Forelimb muscle (tissue), 1 donor: ENCODE data around the gene TMC1. TPM values are rescaled to one million over a fixed set of nuclear protein-coding genes. Genes with fewer than 3 reads are reported as not detected.

Source experiments
- DNase-seq: peaks from one replicate; pipeline ENCODE4 v3.0.0-alpha.2; 2013; ENCODE audit warnings: low read depth
- polyA plus RNA-seq: library from polyadenylated mRNA; unstranded; fragments of 120-200 nt; gene quantifications from one replicate; pipeline ENCODE4 v1.2.1, GENCODE V29; 2013; ENCODE audit not compliant: insufficient read length

The TMC1 gene
- polyA plus RNA-seq, 1 donor, result 0.59 TPM

GRCh38 chr9:72575666-72576065 lies 54.3 kb downstream of the TMC1 start:
- DNase-seq, result no peak

DNA sequence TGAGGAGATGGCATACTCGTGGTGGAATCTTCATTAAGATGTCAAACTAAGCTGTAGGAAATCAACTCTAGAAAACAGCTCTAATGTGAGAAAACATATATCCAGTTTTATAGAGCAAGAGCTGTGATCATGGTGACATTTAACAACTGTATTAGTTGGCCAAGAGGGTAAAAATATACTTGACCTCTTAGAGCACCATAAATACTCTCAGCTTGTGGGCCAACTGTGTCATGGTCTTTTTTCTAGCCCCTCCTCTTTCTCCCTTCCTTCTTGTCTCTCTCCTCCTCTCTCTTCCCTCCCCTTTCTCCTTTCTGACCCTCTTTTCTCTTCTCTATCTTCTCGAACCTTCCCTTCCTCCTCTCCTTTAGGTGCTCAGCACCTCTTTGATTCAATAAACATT lies 54.7 kb downstream of the TMC1 start:
- no peak for DNase-seq

GRCh38 chr9:72577212-72577753 lies 55.9 kb downstream of the TMC1 start:
- DNase-seq, result no peak

DNA sequence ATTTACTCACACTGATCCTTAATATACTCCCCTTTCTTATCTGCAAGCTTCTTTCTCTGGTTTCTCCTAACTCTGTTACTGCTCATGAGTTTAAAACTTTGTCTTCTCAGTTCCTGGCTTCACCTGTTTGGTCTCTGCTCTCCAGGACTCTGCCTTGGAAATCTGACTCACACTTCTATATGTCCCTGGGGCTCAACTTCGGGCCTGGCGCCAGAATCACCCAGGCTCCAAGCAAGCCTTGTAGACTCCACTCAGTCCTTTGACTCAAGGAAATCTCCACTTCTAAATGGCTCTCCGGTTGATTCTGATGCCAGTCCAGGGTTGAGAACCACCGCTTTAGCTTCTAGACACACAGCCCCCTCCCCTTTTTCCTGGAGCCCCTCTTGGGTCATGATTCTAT lies 57.8 kb downstream of the TMC1 start:
- DNase-seq, result no peak

GRCh38 chr9:72579880-72580550 lies 58.6 kb downstream of the TMC1 start:
- no peak for DNase-seq

DNA sequence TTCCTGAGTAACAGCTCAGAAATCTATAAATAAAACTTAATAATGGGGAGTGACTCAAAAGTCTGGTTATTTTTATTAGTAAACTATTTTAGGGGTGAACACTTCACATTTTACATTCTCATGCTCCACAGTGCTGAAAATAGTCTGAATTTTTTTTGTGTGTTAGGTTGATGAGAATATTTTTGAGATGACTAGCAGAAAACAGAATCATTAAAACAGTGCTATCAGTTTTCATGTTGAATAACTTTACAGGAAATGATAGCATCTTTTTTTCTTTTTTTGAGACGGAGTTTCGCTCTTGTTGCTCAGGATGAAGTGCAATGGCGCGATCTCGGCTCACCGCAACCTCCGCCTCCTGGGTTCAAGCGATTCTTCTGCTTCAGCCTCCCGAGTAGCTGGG lies 60.3 kb downstream of the TMC1 start:
- no peak for DNase-seq

DNA sequence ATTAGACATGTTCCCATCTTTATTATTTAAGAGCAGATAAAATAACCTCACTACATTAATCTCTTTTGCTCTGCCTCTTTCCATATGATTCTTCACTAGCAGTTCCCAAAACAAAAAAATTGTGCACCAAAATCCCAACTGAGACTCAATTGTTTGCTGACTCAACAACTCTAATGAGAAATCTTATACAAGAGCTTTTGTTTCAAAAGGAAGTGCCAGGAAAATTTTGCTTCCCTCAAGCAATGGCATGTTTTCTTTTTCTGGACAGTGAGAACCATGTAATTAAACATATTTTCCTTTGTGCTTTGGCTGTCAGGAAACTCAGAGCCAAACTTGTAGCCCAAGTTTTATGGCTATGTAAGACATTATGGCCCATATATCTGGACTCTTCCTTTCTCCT lies 62.0 kb downstream of the TMC1 start:
- no peak for DNase-seq

- no peak for DNase-seq
Observed at GRCh38 chr9:72586388-72587130, 65.2 kb downstream of the TMC1 start.

- DNase-seq, result no peak
Observed at GRCh38 chr9:72588336-72588735, 66.9 kb downstream of the TMC1 start.

DNA sequence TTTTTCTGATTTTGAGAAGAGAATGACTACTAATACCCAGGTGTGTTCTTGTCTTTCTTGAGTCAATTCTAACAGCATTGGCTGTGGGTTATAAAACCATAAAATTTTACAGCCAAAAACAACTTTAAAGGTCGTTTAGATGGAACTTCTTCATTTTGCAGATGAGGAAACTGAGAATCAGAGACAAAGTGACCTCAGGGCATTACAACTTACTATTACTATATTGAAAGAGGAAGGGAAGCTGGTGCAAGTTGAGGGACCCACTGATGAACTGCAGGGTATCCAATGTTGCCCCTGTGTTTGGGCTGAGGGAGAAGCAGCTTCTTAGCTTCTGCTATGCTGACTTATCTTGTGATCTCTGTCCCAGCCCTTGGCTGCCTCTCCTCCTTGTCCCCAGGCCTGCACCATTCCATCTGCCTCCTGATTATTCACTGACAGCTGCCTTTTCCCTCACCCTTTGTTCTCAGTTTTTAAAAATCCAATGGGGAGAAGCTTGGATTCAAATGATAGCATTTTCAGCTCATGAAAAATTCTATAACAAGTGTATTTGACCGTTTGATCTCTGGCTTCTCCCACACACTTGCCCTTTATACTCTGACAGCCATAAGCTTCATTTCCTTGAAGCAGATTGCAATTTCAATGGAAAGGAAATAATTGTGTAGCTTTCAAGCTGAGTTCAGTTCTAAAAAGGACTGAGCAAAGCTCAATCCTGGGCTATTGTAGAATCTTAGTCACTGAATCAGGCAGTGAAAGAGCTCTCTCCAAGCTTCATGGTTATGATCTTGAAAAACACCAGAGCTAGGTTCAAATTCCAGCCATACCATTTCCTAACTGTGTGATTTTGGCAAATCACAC lies 68.5 kb downstream of the TMC1 start:
- no peak for DNase-seq

DNA sequence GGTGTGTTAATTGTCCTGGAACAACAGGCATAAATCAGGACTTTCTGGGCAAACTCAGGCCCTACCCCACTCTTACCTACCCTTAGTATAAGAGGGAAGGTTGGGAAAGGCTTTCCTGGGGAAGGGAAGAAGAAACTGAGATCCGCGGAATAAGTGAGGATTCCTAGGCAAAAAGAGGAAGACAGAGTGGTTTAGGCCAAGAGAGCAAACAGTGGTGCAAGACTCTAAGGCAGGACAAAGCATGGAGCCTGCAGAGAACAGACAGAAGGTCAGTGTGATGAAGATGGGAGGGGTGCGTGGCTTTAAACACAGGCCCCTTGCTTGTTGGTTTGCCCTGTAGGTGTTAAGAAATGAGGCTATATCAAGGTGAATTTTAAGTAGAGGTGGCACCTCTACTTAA lies 69.4 kb downstream of the TMC1 start:
- no peak for DNase-seq

DNA sequence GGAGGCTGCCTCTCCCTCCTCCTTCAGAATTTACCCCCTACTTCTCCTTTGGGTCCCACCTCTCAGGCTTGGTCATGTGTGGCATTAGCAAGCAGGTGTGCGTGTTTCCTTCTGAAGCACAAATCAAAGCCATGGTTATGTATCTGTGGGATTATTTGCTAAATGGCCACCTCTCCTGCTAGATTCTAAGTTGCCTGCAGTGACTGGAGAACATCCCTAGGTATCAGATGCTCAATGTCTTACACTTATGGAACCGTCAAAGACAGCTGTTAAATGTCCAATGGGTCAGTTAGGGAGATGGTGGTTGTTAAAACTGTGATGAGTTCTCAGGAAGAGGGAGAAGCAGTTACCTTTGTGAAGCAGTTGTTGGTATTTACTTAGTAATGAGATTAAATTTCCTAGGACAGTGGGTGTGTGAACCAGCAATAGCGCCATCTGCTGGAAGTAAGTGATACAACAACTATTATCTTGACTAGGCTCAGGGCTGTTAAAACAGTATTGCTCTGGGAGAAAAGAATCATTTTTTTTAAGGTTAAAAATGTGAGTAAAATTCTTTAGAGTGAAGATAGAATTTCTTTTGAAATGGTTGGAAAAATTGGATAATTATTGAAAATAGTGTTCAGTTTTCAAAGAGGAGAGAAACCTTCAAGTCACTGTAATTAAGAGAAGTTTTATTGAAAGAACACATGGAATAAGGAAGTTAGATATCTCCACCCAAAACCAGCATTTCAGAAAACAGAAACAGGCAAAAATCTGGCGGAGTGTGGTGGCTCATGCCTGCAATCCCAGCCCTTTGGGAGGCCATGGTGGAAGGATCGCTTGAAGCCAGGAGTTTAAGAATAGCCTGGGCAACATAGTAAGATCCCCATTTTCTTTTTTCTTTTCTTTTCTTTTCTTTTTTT lies 71.3 kb downstream of the TMC1 start:
- peak; percentile 49 for DNase-seq

DNA sequence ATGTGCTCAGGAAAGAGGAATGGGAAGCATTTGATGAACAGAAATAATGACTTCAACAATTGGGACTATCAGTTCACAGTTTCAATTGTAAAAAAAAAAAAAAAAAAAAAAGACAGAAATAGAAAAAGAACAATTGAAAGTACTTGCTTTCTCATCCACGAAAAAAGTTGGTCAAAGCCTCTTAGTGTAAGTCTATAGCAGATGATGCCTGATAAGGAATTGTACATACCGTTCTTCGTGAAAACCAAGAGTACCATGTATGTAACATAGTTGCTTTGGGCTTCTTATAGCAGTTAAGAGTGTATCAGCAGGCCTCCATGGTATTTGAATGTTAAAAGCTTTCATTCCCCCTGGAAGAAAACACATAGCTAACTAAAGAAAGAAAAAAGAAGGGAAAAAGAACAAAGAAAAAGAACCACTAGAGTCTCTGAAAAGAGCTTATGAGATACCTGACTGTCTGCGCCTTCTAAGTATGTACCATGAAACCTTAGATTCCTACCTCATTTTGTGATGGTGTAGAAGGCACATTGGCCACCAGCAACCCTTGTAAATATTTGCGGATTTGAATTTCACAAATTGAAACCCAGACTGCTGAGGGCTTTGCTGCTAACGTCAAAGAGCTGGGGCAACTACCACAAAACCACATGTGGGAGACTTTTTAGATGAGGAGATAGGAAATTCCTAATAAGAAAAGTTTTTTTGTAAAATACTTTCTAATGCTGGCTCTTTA lies 75.2 kb downstream of the TMC1 start:
- DNase-seq, result no peak

DNA sequence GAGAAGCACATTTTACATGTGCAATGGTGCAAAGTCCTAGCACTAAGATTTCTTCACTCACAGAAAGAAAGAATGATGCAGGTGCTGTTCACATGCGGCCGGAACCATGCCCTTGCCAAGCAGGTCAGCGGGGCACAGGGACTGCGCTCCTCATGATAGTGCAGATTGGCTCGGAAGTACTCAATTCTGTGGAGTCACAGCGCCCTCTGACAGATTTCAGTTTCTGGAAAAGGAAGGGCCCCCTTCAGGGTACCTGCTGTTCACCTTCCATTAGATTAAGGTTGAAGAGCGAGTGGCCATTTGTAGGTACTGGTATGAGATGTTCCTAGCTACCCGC lies 75.7 kb downstream of the TMC1 start:
- no peak for DNase-seq

- no peak for DNase-seq
Observed at GRCh38 chr9:72597601-72598000, 76.2 kb downstream of the TMC1 start.

DNA sequence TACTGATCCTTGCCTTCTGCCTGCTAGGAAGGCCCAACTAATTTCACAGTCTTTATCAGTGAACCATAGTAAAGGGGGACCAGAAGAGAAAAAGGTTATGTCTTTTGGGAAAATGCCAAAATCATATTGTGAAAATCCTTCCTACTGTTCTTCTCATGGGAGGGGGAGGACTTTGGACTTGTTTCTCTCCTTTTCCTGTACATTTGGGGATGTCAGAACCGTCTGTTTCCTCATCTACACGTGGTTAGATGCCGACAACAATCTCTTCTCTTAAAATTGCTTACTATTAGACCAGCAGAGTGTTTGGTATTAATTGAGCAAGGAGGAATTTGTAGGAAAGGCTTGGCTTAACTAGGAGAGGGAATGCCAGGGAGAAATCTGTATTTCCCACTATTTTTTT lies 77.2 kb downstream of the TMC1 start:
- DNase-seq, result no peak

DNA sequence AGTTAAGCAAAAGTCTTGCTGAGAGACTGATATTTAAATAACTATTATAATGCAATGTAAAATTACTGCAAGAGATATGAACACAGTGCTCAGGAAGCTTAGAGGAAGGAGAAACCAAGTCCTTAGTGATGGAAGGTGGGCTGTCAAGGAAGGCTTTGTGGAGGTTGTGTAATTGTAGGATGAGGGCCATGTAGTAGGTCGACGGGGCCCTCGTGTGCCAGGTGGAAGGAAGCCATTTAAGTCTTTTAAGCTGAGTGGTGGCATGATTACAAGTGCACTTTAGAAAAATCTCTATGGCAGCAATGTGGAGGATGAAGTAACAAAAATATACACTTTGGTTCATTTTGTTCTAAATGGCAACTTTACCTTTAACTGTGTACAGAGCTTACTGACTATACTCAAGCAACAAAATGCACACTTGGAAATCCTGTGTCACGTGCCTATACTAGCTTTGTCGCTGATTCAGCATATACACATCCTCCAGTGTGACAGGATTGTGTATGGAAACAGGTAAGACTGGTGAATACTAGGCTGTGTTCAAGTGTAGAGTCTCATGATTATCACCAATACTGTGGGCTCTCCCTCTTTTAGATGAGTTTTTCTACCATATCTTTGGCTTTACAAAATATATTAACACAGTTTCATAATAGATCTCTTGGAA lies 78.6 kb downstream of the TMC1 start:
- no peak for DNase-seq

DNA sequence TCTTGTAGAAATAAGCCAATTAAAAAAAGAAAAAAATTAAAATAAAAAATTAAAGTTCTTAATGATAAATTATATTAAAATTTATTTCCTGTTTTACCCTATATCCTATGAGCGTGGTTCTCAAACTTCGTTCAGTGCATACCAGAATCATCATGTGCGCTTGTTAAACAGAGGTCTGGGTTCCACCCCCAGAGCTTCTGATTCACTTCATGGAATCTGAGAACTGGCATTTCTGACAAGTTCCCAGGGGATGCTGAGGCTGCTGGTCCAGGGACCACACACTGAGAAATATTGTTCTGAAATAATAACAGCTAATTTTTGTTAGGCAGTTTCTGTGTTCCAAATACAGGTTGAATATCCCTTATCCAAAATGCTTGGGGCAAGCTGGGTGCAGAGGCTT lies 79.3 kb downstream of the TMC1 start:
- DNase-seq, result no peak

DNA sequence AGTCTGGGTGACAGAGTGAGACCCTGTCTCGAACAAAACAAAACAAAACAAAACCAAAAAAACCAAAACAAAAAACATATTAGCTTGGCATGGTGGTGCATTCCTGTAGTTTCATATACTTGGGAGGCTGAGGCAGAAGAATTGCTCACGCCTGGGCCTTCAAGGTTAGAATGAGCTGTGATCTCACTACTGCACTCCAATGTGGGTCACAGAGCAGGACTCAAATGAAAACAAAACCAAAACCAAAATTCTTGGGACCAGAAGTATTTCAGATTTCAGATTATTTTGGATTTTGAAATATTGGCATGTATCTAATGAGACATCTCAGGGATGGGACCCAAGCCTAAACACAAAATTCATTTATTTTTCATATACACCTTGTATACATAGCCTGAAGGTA lies 80.2 kb downstream of the TMC1 start:
- DNase-seq, result no peak

GRCh38 chr9:72612449-72612848 lies 91.0 kb downstream of the TMC1 start:
- no peak for DNase-seq
